ENCODE measurements around the gene DMPK.
A peak's percentile ranks its signal among the peaks of the same experiment; 100 is the strongest.

DMPK gene, protein sequence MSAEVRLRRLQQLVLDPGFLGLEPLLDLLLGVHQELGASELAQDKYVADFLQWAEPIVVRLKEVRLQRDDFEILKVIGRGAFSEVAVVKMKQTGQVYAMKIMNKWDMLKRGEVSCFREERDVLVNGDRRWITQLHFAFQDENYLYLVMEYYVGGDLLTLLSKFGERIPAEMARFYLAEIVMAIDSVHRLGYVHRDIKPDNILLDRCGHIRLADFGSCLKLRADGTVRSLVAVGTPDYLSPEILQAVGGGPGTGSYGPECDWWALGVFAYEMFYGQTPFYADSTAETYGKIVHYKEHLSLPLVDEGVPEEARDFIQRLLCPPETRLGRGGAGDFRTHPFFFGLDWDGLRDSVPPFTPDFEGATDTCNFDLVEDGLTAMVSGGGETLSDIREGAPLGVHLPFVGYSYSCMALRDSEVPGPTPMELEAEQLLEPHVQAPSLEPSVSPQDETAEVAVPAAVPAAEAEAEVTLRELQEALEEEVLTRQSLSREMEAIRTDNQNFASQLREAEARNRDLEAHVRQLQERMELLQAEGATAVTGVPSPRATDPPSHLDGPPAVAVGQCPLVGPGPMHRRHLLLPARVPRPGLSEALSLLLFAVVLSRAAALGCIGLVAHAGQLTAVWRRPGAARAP

DNA sequence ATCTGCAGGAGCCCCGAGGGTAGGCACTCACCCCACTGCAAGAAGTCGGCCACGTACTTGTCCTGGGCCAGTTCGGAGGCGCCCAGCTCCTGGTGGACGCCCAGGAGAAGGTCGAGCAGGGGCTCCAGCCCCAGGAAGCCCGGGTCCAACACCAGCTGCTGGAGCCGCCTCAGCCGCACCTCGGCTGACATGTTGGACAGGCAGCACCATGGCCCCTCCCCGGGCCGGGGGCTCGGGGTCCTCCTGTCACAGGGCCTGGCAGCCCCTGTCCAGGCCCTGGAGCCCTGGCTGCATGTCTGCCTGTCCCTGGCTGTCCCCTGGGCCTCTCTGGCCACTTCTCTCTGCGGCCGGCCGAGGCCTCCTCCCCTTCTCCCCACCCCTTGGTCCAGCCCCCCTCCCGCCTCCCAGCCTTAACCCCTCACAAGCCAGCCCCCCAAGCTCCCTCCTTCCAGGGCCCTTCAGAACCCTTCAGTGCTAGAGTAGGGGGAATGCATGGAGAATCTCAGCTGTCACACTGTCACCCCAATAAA lies at the start of gene DMPK:
Gene DMPK (minus strand): TSS at position 329 of the 530 bp plus-strand sequence. CDS start 138 bp downstream, at position 191.
- DNase-seq: no peak

DNA sequence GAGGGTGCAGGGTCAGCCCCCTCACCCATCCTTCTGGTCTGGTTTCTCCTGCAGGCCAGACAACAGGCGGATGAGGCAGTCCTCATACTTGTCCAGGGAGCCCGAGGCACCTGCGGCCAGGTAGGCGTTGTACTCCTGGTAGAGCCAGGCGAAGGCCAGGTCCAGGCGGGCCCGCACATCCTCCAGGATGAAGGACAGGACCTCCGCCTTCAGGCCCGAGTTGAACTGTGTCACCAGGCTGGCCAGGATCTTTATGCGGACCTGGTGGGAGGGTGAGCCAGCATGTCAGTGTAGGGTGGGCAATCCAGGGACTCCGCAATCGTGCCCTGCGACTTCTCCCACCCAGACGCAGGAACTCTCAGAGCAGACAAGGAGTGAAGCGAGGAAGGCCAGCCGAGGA lies 46.7 kb upstream of the DMPK start:
- DNase-seq: no peak

- DNase-seq: no peak
Measured at GRCh38 chr19:45828523-45828922, 46.2 kb upstream of the DMPK start.

DNA sequence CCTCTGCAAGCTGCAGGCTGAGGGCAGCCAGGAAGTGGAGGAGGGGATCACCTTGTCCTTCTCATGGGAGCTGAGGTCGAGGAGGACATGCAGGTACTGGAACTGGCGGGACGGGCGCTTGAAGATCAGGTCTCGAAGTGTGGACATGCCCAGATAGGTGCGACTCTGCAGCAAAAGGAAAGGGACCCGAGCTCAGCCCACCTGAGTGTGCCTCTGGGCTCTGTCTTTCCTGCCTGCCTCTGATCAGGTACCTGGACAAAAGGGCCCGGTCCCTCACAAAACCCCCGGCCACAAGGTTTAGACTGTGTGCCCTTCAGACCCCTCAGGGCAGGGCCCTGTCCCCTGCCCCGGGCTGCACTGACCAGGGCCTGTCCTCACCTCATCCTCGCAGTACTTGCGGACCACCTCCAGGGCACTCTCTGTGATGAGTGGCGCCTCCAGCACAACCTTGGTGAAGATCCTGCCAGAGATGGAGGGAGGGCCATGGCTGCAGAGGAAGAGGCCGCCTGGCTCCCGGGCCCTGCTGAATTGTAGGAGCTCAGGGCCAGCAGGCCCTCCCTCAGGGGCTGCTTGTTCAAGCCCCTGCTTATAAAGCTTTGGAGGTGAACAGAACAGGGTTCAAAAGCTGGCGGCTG lies 45.3 kb upstream of the DMPK start:
- no peak for DNase-seq

DNA sequence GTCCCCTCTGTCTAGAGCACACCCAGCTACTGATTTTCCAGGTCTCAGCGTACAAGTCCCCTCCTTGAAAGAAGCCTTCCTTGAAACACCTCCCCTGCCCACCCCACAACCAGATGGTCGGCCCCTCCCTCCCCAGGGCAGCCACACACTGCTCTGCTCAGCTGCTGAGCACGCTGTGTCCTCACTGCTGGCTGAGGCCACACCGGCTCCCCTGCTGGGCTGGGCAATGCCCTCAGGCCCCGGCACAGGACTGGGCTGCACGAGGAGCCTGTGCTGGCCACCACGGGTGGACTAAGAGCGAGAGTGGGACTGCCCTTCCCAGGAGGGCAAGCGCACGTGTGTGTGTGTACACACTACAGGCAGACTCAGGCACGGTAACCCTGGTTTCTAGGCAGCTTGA lies 44.6 kb upstream of the DMPK start:
- no peak for DNase-seq

- DNase-seq: no peak
Measured at GRCh38 chr19:45825917-45826893, 43.9 kb upstream of the DMPK start.

DNA sequence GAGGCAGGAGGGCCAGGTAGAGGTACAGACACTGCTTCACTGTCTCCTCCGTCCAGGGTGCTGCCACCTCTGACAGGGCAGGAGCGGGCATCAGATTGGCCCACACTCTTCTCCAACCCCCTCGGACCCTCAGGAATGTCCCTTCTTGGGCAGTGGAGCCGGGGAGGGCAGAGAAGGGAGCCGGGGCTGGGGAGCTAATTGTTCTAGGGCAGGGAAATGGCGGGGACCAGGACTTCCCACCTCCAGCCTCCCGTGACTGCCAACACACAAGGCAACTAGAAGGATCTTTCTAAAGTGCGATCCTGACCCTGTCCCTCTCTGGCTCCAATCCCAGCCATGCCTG lies 42.9 kb upstream of the DMPK start:
- DNase-seq: no peak

GRCh38 chr19:45824531-45825262 lies 42.4 kb upstream of the DMPK start:
- DNase-seq: no peak

- no peak for DNase-seq
Measured at GRCh38 chr19:45824041-45824471, 41.8 kb upstream of the DMPK start.

- DNase-seq: no peak
Measured at GRCh38 chr19:45823182-45823581, 40.9 kb upstream of the DMPK start.

GRCh38 chr19:45822716-45823115 lies 40.4 kb upstream of the DMPK start:
- DNase-seq: no peak

- no peak for DNase-seq
Measured at GRCh38 chr19:45821570-45821969, 39.3 kb upstream of the DMPK start.

- DNase-seq: no peak
Measured at GRCh38 chr19:45821103-45821521, 38.8 kb upstream of the DMPK start.

DNA sequence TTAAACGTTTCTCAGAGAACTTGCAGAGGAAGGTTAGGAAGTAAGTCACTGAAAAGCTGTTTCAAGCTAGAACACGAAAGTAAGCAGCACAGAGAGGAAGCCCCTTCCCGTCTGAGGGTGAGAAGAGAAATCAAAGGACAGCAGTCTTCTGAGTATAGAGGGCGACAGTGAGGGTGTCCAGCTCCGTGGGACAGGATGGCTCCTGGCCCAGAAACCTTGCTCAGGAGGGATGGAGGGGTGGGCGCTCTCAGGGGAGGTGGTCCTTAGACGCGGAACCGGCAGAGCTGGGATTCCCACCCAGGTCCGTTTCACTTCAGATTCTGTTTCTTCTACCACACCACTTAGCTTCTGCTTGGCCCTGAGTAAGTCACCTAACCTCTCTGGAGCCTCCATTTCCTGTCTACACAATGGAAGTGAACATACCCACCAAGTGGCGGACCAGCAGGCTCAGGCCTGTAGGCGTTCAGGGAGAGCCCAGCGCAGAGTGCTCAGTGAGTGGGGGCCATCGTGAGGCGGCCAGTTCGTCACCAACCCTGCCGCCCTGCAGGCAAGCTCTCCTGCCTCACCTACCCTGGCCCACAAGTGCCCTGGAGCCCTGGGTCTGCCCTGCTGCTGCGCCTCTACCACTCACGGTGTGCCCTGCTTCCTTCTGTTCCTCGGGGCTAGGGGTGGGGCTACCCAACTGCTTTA lies 38.3 kb upstream of the DMPK start:
- no peak for DNase-seq

DNA sequence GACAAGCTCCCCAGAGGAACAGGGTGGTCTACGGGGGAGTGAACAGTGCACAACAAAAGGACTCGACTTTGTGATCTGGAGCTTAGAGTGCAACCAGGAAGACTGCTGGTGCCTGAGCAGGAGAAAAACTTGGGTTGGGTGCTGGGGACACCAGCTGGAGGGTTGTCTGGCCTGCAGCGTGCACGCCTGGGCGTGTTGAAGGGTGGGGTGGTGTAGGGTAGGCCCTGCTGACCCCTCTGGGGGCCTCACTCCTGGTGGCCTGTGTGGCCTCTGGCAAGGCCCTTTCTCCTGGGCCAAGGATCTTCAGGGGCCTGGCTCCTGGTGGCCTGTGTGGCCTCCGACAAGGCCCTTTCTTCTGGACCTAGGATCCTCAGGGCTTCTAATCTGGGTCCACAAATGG lies 37.5 kb upstream of the DMPK start:
- no peak for DNase-seq

- DNase-seq: no peak
Measured at GRCh38 chr19:45817725-45818301, 35.5 kb upstream of the DMPK start.

- DNase-seq: peak; percentile 87
Measured at GRCh38 chr19:45817010-45817724, 34.9 kb upstream of the DMPK start.

GRCh38 chr19:45816236-45817009 lies 34.1 kb upstream of the DMPK start:
- DNase-seq: no peak

- no peak for DNase-seq
Measured at GRCh38 chr19:45815481-45816216, 33.4 kb upstream of the DMPK start.
